SK-N-SH (cell line): Measurements from ENCODE around the gene CSTF2. TPM values are rescaled to one million over a fixed set of nuclear protein-coding genes. Genes with fewer than 3 reads are reported as not detected.
"Not testable (repeated sequence)": the region's sequence is repeated elsewhere in the genome, so short reads cannot be mapped to it uniquely, and the experiment has no call there.

Source experiments
- CTCF ChIA-PET: fragments of 300-600, 350-600 bp; formaldehyde crosslinking; extraction: SDS; loops from one replicate; lab custom pipeline; 2021; lab: Yijun Ruan, JAX
- POLR2A ChIA-PET: fragments of 350-600 bp; sonication (Branson Sonifier 250); formaldehyde crosslinking; extraction: SDS; loops from one replicate; lab custom pipeline; 2020; ENCODE audit warnings: antibody characterized with exemption, inconsistent platforms; lab: Yijun Ruan, JAX
- DNase-seq: peaks from one replicate; pipeline ENCODE4 v3.0.0; 2012
- H2AFZ ChIP-seq: fragments of 200-600 bp; sonication (generic); 2 replicates; pipeline ENCODE4 v1.8.1; 2016; ENCODE audit warnings: antibody characterized with exemption, mild to moderate bottlenecking, low read depth
- H3F3A ChIP-seq: fragments of 200-600 bp; sonication (generic); replicated peaks from 2 replicates; pipeline ENCODE3; 2016; ENCODE audit warnings: antibody characterized with exemption, mild to moderate bottlenecking; ENCODE audit not compliant: insufficient read depth
- H3K27ac ChIP-seq, 2 experiments: fragments of 200-500 bp in 1 of 2; fragments of 200-600 bp in 1 of 2; sonication (Bioruptor generic) in 1 of 2; sonication (generic), shearing (Covaris generic) in 1 of 2; 2 replicates each; pipeline versions ENCODE4 v1.5.1 to v1.6.1; 2014 to 2016; ENCODE audit warnings: low read depth in 2 of 2, inconsistent platforms in 1 of 2, low read length in 1 of 2, mild to moderate bottlenecking in 1 of 2, mixed read lengths in 1 of 2
- H3K27me3 ChIP-seq: fragments of 200-600 bp; sonication (generic), shearing (Covaris generic); 2 replicates; pipeline ENCODE4 v1.6.1; 2016; ENCODE audit warnings: mixed run types; ENCODE audit not compliant: insufficient read depth
- H3K36me3 ChIP-seq, 2 experiments: fragments of 200-500 bp in 1 of 2; fragments of 200-600 bp in 1 of 2; sonication (Bioruptor generic) in 1 of 2; sonication (generic) in 1 of 2; replicated peaks in 1 of 2; 2 replicates each; pipeline versions ENCODE3 to v1.5.1; 2014 to 2016; ENCODE audit warnings: low read length in 1 of 2, mild to moderate bottlenecking in 1 of 2; ENCODE audit not compliant: insufficient read depth in 2 of 2, control insufficient read depth in 1 of 2
- H3K4me1 ChIP-seq, 2 experiments: fragments of 200-500 bp in 1 of 2; fragments of 200-600 bp in 1 of 2; sonication (Bioruptor generic) in 1 of 2; sonication (generic), shearing (Covaris generic) in 1 of 2; 2 replicates each; pipeline versions ENCODE4 v1.5.1 to v1.6.1; 2014 to 2016; ENCODE audit warnings: low read depth in 1 of 2, low read length in 1 of 2, mixed run types in 1 of 2; ENCODE audit not compliant: insufficient read depth in 2 of 2, control insufficient read depth in 1 of 2
- H3K4me2 ChIP-seq: fragments of 200-600 bp; sonication (generic), shearing (Covaris generic); 2 replicates; pipeline ENCODE4 v1.6.1; 2017; ENCODE audit warnings: mixed run types
- H3K4me3 ChIP-seq, 2 experiments: fragments of 200-500 bp in 1 of 2; fragments of 200-600 bp in 1 of 2; sonication (Bioruptor generic) in 1 of 2; sonication (generic), shearing (Covaris generic) in 1 of 2; 2 replicates each; pipeline versions ENCODE4 v1.5.1 to v1.8.1; 2014 to 2016; ENCODE audit warnings: low read depth in 2 of 2, inconsistent platforms in 1 of 2, low read length in 1 of 2, mild to moderate bottlenecking in 1 of 2, mixed read lengths in 1 of 2, moderate library complexity in 1 of 2
- H3K79me2 ChIP-seq: fragments of 200-600 bp; sonication (generic); 2 replicates; pipeline ENCODE4 v1.8.1; 2017; ENCODE audit warnings: mild to moderate bottlenecking; ENCODE audit not compliant: insufficient read depth
- H3K9ac ChIP-seq: fragments of 200-600 bp; sonication (generic); 2 replicates; pipeline ENCODE4 v1.6.1; 2017; ENCODE audit warnings: mixed run types
- H3K9me2 ChIP-seq: fragments of 200-600 bp; sonication (generic); 2 replicates; pipeline ENCODE4 v1.6.1; 2017; ENCODE audit warnings: mixed run types
- H3K9me3 ChIP-seq: fragments of 200-600 bp; sonication (generic); 2 replicates; pipeline ENCODE4 v1.6.1; 2017; ENCODE audit warnings: mixed run types, mild to moderate bottlenecking, moderate library complexity
- H4K20me1 ChIP-seq: fragments of 200-600 bp; sonication (generic); 2 replicates; pipeline ENCODE4 v1.6.1; 2017; ENCODE audit warnings: mild to moderate bottlenecking, mixed run types; ENCODE audit not compliant: insufficient read depth
- ELF1 ChIP-seq: IDR thresholded peaks from 2 replicates; pipeline ENCODE4 v1.4.0; 2012
- FOSL2 ChIP-seq: IDR thresholded peaks from 2 replicates; pipeline ENCODE4 v1.4.0; 2012; ENCODE audit warnings: low read depth, mild to moderate bottlenecking, moderate library complexity, borderline replicate concordance
- JUND ChIP-seq: IDR thresholded peaks from 2 replicates; pipeline ENCODE4 v1.4.0; 2012
- MAX ChIP-seq: IDR thresholded peaks from 2 replicates; pipeline ENCODE4 v1.4.0; 2012; ENCODE audit warnings: low read depth
- MEF2A ChIP-seq: IDR thresholded peaks from 2 replicates; pipeline ENCODE4 v1.4.0; 2012; ENCODE audit warnings: low read depth, borderline replicate concordance
- NFIC ChIP-seq: IDR thresholded peaks from 2 replicates; pipeline ENCODE4 v1.4.0; 2012; ENCODE audit warnings: borderline replicate concordance
- PBX3 ChIP-seq: IDR thresholded peaks from 2 replicates; pipeline ENCODE4; 2012
- RAD21 ChIP-seq: IDR thresholded peaks from 2 replicates; pipeline ENCODE4 v1.6.1; 2012; ENCODE audit warnings: mild to moderate bottlenecking, low read length
- RFX5 ChIP-seq: IDR thresholded peaks from 2 replicates; pipeline ENCODE4 v1.6.1; 2012; ENCODE audit warnings: mild to moderate bottlenecking, improper control_type of control experiment, low read length
- RXRA ChIP-seq: IDR thresholded peaks from 2 replicates; pipeline ENCODE4 v1.4.0; 2012; ENCODE audit warnings: low read depth, mild to moderate bottlenecking, borderline replicate concordance
- SIN3A ChIP-seq: IDR thresholded peaks from 2 replicates; pipeline ENCODE4 v1.6.1; 2012; ENCODE audit warnings: low read depth, mild to moderate bottlenecking, low read length, moderate library complexity, borderline replicate concordance
- SMC3 ChIP-seq: IDR thresholded peaks from 2 replicates; pipeline ENCODE4 v1.6.1; 2012; ENCODE audit warnings: low read depth, low read length, improper control_type of control experiment
- TEAD4 ChIP-seq: IDR thresholded peaks from 2 replicates; pipeline ENCODE4 v1.4.0; 2012; ENCODE audit warnings: mild to moderate bottlenecking, borderline replicate concordance; ENCODE audit not compliant: insufficient read depth
- USF1 ChIP-seq: IDR thresholded peaks from 2 replicates; pipeline ENCODE4 v1.4.0; 2012; ENCODE audit warnings: low read depth, borderline replicate concordance
- ZBTB33 ChIP-seq: IDR thresholded peaks from 2 replicates; pipeline ENCODE4 v1.4.0; 2012; ENCODE audit warnings: low read depth, borderline replicate concordance
- WGBS: methylation state at CpG from one replicate; pipeline ENCODE4 v1.1.6; 2017; ENCODE audit warnings: low lambda C conversion rate; 5-methylcytosine and 5-hydroxymethylcytosine counted together
- polyA plus RNA-seq, 3 experiments: library from polyadenylated mRNA; depleted of rRNA; stranded (reverse); fragments of >200 nt; gene quantifications; 2 replicates each; pipeline ENCODE4 v1.2.3, GENCODE V29; 2012
- TF ChIP-seq, protein P1 (sequence below): fragments of 200-600 bp; sonication (generic); IDR thresholded peaks from 2 replicates; pipeline ENCODE4 v1.6.1; 2017; ENCODE audit warnings: antibody characterized with exemption, mild to moderate bottlenecking, moderate library complexity

CSTF2 gene
- polyA plus RNA-seq, 1 of the 3 experiments (the other 2 are of a cell fraction): 33.1 TPM

DNA sequence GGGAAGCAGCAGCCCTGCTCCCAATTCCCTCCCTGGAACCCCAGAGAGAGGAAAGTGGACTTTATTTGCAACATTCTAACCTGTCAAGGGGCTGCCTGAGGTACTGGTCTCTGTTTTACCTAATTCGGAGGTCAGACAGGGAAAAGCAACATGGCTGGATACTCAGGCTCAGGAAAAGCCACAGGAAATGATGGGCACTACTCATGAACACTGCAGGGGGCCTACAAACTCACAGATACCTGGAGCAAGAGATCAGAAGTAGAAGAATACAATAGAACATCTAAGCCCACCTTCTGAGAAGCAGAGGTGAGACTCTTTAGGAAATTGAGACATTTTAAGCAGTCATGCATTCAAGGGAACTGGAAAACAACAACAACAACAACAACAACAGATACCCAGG lies 15.4 kb upstream of the CSTF2 start:
- no peak overlapping the region for H3K27ac ChIP-seq
- no peaks in the 10 kb centered on the region for H3K9me2 ChIP-seq
- ChIA-PET CTCF (no interaction called here), POLR2A (no interaction called here)
- H3F3A ChIP-seq: no peaks in the 10 kb centered on the region
- TF ChIP-seq TEAD4 (no peak), RFX5 (no peak), JUND (no peak), PBX3 (no peak), RXRA (no peak), USF1 (no peak), ELF1 (no peak), NFIC (no peak), SIN3A (no peak), FOSL2 (no peak), MEF2A (no peak), RAD21 (no peak), ZBTB33 (no peak), SMC3 (no peak), MAX (no peak)
- TF ChIP-seq, protein P1, sequence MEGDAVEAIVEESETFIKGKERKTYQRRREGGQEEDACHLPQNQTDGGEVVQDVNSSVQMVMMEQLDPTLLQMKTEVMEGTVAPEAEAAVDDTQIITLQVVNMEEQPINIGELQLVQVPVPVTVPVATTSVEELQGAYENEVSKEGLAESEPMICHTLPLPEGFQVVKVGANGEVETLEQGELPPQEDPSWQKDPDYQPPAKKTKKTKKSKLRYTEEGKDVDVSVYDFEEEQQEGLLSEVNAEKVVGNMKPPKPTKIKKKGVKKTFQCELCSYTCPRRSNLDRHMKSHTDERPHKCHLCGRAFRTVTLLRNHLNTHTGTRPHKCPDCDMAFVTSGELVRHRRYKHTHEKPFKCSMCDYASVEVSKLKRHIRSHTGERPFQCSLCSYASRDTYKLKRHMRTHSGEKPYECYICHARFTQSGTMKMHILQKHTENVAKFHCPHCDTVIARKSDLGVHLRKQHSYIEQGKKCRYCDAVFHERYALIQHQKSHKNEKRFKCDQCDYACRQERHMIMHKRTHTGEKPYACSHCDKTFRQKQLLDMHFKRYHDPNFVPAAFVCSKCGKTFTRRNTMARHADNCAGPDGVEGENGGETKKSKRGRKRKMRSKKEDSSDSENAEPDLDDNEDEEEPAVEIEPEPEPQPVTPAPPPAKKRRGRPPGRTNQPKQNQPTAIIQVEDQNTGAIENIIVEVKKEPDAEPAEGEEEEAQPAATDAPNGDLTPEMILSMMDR: no peak
- 0 out of 2 replicates have a peak, but pooled peaks cover 6% of the 10 kb centered on the region for H3K27me3 ChIP-seq
- no peaks in the 10 kb centered on the region for H4K20me1 ChIP-seq
- no peak overlapping the region for H3K4me2 ChIP-seq
- no peaks in the 10 kb centered on the region for H3K36me3 ChIP-seq
- no peaks in the 10 kb centered on the region for H3K4me1 ChIP-seq
- DNase-seq: no peak
- H3K79me2 ChIP-seq: no peaks in the 10 kb centered on the region
- no peak overlapping the region for H3K4me3 ChIP-seq
- H3K9me3 ChIP-seq: no peaks in the 10 kb centered on the region; the same call in 1 of the 2 replicates
- H2AFZ ChIP-seq: no peak overlapping the region
- 0% methylated on average over 1 of the region's 1 CpG for WGBS
- no peak overlapping the region for H3K9ac ChIP-seq

DNA sequence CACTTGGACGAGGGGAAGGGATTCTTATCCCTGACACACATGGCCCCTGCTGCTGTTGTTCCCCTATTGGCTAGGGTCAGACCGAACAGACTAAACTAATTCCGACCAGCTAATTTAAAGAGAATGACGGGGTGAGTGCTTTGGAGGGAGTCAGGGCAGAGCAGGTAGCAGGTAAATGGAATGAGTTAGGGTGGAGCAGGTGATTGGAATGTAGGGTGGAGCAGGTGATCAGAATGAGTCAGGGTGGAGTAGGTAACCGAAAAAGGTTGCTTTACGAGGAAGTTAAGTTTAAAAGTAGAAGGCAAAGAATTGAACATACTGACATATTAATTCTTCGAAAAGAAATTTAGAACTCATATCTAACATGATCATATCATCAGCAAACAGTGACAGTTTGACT lies 11.9 kb upstream of the CSTF2 start:
- H3K4me1 ChIP-seq, H3K9me2 ChIP-seq, H3K9me3 ChIP-seq, DNase-seq, H4K20me1 ChIP-seq, H3F3A ChIP-seq, H3K27ac ChIP-seq, POLR2A ChIA-PET, H3K4me2 ChIP-seq, H3K36me3 ChIP-seq, H2AFZ ChIP-seq, H3K4me3 ChIP-seq, H3K9ac ChIP-seq, CTCF ChIA-PET, H3K27me3 ChIP-seq, H3K79me2 ChIP-seq: not testable (repeated sequence)
- WGBS: 27% methylated on average over 7 of the region's 7 CpGs
